NK-92 treated with Interleukin-12 subunit alpha and Interleukin-12 subunit beta, amount 100 ng/mL, for 24 hours (cell line): ENCODE data around the gene CYP3A7.
"Not testable (repeated sequence)": the region's sequence is repeated elsewhere in the genome, so short reads cannot be mapped to it uniquely, and the experiment has no call there.

Source experiments
- DNase-seq: peaks from one replicate; lab custom pipeline; 2025; lab: John Stamatoyannopoulos, UW

Gene CYP3A7

GRCh38 chr7:99734987-99735386, at the start of gene CYP3A7:
Gene CYP3A7 (minus strand): TSS chr7:99735196. CDS start chr7:99735093, 103 bp downstream.
- no peak for DNase-seq

GRCh38 chr7:99784007-99784406, 49.0 kb upstream of the CYP3A7 start, which contains the start of gene CYP3A4:
Gene CYP3A4 (minus strand): TSS chr7:99784184. CDS start chr7:99784081, 103 bp downstream.
- no peak for DNase-seq

GRCh38 chr7:99782012-99782953, 47.3 kb upstream of the CYP3A7 start:
- no peak for DNase-seq

- no peak for DNase-seq
Observed at GRCh38 chr7:99780588-99780987, 45.6 kb upstream of the CYP3A7 start.

- DNase-seq, result no peak
Observed at GRCh38 chr7:99779949-99780348, 45.0 kb upstream of the CYP3A7 start.

- DNase-seq, result no peak
Observed at GRCh38 chr7:99778880-99779279, 43.9 kb upstream of the CYP3A7 start.

GRCh38 chr7:99773395-99773794, 38.4 kb upstream of the CYP3A7 start:
- not testable (repeated sequence) for DNase-seq

GRCh38 chr7:99772565-99772964, 37.6 kb upstream of the CYP3A7 start:
- DNase-seq, result no peak

- DNase-seq, result not testable (repeated sequence)
Observed at GRCh38 chr7:99769494-99769893, 34.5 kb upstream of the CYP3A7 start.

GRCh38 chr7:99768471-99768870, 33.5 kb upstream of the CYP3A7 start:
- DNase-seq, result no peak

GRCh38 chr7:99767662-99768061, 32.7 kb upstream of the CYP3A7 start:
- DNase-seq, result no peak

- no peak for DNase-seq
Observed at GRCh38 chr7:99766484-99767099, 31.6 kb upstream of the CYP3A7 start.

- DNase-seq, result no peak
Observed at GRCh38 chr7:99764478-99764877, 29.5 kb upstream of the CYP3A7 start.

GRCh38 chr7:99762680-99763327, 27.8 kb upstream of the CYP3A7 start:
- no peak for DNase-seq

GRCh38 chr7:99755085-99755484, 20.1 kb upstream of the CYP3A7 start:
- DNase-seq, result no peak

- no peak for DNase-seq
Observed at GRCh38 chr7:99752356-99752755, 17.4 kb upstream of the CYP3A7 start.

- not testable (repeated sequence) for DNase-seq
Observed at GRCh38 chr7:99751322-99752052, 16.5 kb upstream of the CYP3A7 start.

- DNase-seq, result no peak
Observed at GRCh38 chr7:99748846-99749579, 14.0 kb upstream of the CYP3A7 start.

- not testable (repeated sequence) for DNase-seq
Observed at GRCh38 chr7:99746915-99747314, 11.9 kb upstream of the CYP3A7 start.

- DNase-seq, result not testable (repeated sequence)
Observed at GRCh38 chr7:99745395-99745794, 10.4 kb upstream of the CYP3A7 start.

GRCh38 chr7:99742737-99743394, 7.9 kb upstream of the CYP3A7 start:
- DNase-seq, result no peak
